Measurements from ENCODE around the gene AMN1.

AMN1 gene

DNA sequence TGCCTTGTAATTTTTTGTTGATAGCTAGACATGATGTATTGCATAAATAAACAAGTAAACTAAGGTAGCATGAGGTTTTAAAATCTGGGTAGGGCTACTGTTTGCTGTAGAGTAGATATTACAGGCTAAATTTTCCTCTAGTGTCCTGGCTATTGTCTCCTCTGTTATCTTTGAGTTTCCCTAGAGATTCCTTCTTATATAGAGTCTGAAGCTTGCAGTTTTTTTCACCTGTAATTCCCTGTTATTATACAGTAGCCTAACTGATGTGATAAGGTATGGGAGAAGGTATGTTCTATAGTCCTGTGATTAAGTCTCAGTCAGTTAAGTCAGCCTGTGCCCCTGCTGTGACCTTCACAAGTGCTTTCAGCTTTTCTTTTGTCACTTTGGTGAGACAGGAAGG is 59.8 kb downstream of the AMN1 start (continued):
- TF ChIP-seq CSRNP3 (CRISPR knock-in tag; IDR thresholded peaks at IDR 0.05) (no peak), OSR1 (CRISPR knock-in tag; IDR thresholded peaks at IDR 0.05) (no peak)

- TF ChIP-seq PPARA (CRISPR knock-in tag; IDR thresholded peaks at IDR 0.05; ENCODE audit: borderline replicate concordance) = no peak
- no peak for TF ChIP-seq ISL1 (CRISPR knock-in tag; IDR thresholded peaks at IDR 0.05)
- TF ChIP-seq, protein P1, sequence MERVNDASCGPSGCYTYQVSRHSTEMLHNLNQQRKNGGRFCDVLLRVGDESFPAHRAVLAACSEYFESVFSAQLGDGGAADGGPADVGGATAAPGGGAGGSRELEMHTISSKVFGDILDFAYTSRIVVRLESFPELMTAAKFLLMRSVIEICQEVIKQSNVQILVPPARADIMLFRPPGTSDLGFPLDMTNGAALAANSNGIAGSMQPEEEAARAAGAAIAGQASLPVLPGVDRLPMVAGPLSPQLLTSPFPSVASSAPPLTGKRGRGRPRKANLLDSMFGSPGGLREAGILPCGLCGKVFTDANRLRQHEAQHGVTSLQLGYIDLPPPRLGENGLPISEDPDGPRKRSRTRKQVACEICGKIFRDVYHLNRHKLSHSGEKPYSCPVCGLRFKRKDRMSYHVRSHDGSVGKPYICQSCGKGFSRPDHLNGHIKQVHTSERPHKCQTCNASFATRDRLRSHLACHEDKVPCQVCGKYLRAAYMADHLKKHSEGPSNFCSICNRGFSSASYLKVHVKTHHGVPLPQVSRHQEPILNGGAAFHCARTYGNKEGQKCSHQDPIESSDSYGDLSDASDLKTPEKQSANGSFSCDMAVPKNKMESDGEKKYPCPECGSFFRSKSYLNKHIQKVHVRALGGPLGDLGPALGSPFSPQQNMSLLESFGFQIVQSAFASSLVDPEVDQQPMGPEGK (CRISPR knock-in tag; IDR thresholded peaks at IDR 0.05; ENCODE audit: borderline replicate concordance) = no peak
- TF ChIP-seq CSDC2 (CRISPR knock-in tag; IDR thresholded peaks at IDR 0.05) = no peak
- TF ChIP-seq, protein P2, sequence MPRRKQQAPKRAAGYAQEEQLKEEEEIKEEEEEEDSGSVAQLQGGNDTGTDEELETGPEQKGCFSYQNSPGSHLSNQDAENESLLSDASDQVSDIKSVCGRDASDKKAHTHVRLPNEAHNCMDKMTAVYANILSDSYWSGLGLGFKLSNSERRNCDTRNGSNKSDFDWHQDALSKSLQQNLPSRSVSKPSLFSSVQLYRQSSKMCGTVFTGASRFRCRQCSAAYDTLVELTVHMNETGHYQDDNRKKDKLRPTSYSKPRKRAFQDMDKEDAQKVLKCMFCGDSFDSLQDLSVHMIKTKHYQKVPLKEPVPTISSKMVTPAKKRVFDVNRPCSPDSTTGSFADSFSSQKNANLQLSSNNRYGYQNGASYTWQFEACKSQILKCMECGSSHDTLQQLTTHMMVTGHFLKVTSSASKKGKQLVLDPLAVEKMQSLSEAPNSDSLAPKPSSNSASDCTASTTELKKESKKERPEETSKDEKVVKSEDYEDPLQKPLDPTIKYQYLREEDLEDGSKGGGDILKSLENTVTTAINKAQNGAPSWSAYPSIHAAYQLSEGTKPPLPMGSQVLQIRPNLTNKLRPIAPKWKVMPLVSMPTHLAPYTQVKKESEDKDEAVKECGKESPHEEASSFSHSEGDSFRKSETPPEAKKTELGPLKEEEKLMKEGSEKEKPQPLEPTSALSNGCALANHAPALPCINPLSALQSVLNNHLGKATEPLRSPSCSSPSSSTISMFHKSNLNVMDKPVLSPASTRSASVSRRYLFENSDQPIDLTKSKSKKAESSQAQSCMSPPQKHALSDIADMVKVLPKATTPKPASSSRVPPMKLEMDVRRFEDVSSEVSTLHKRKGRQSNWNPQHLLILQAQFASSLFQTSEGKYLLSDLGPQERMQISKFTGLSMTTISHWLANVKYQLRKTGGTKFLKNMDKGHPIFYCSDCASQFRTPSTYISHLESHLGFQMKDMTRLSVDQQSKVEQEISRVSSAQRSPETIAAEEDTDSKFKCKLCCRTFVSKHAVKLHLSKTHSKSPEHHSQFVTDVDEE (CRISPR knock-in tag; IDR thresholded peaks at IDR 0.05) = no peak
- no peak for TF ChIP-seq OSR1 (CRISPR knock-in tag; IDR thresholded peaks at IDR 0.05)
- TF ChIP-seq ZFP3 (CRISPR knock-in tag; IDR thresholded peaks at IDR 0.05) = no peak
- TF ChIP-seq ZC3H10 (CRISPR knock-in tag; IDR thresholded peaks at IDR 0.05) = no peak
- no peak for TF ChIP-seq ZNF8 (CRISPR knock-in tag; IDR thresholded peaks at IDR 0.05)
- TF ChIP-seq ARNTL (CRISPR knock-in tag; IDR thresholded peaks at IDR 0.05; ENCODE audit: borderline replicate concordance, low read depth) = no peak
- ATAC-seq = no peak
Observed at GRCh38 chr12:31664038-31664437, 64.8 kb downstream of the AMN1 start.

GRCh38 chr12:31663576-31663975 is 65.2 kb downstream of the AMN1 start:
- ATAC-seq = no peak
- TF ChIP-seq CREB5 (CRISPR knock-in tag; IDR thresholded peaks at IDR 0.05; ENCODE audit: low read depth) (no peak), OSR1 (CRISPR knock-in tag; IDR thresholded peaks at IDR 0.05) (no peak), SNAI2 (CRISPR knock-in tag; IDR thresholded peaks at IDR 0.05) (no peak), TOX (CRISPR knock-in tag; IDR thresholded peaks at IDR 0.05; ENCODE audit: borderline replicate concordance) (no peak), TCF4 (CRISPR knock-in tag; IDR thresholded peaks at IDR 0.05; ENCODE audit: borderline replicate concordance) (no peak), ZFP3 (CRISPR knock-in tag; IDR thresholded peaks at IDR 0.05) (no peak), ESRRG (CRISPR knock-in tag; IDR thresholded peaks at IDR 0.05) (no peak)
- TF ChIP-seq, protein P2 (CRISPR knock-in tag; IDR thresholded peaks at IDR 0.05) = no peak

DNA sequence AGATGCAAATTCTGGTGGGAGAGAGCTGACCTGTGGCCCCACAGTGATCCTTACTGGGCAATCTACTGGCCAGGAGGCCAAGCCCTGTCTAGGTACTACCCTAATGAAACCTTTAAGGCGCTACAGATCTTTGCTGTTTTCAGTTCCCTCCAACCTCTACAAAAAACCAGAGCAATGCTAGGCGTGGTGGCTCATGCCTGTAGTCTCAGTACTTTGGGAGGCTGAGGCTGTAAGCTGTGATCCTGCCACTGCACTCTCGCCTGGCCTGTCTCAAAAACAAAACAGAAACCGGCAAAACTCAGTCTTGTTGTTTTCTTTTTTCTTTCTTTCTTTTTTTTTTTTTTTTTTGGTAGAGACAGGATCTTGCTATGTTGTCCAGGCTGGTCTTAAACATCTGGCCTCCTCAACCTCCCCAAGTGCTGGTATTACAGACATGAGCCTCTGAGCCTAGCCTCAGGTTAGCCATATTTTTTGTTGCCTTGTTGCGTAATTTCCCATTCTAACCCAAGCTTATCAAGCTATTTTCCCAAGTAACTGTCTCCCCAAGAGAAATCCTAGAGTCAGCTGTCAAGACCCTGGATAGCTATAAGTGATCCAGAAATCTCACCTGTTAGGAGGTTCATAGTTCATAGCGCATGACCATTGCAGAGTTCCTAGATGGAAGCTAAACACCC is 66.5 kb downstream of the AMN1 start:
- ATAC-seq = no peak
- TF ChIP-seq CSDC2 (CRISPR knock-in tag; IDR thresholded peaks at IDR 0.05) = no peak
- TF ChIP-seq SNAI2 (CRISPR knock-in tag; IDR thresholded peaks at IDR 0.05) = no peak
- TF ChIP-seq CSRNP3 (CRISPR knock-in tag; IDR thresholded peaks at IDR 0.05) = no peak
- TF ChIP-seq BACH2 (CRISPR knock-in tag; IDR thresholded peaks at IDR 0.05; ENCODE audit: borderline replicate concordance) = no peak
- TF ChIP-seq, protein P2 (CRISPR knock-in tag; IDR thresholded peaks at IDR 0.05) = no peak
- no peak for TF ChIP-seq ZNF565 (CRISPR knock-in tag; conservative IDR thresholded peaks at IDR 0.05; ENCODE audit: low read depth)
